Measurements from ENCODE around the gene USP47.

USP47 gene

DNA sequence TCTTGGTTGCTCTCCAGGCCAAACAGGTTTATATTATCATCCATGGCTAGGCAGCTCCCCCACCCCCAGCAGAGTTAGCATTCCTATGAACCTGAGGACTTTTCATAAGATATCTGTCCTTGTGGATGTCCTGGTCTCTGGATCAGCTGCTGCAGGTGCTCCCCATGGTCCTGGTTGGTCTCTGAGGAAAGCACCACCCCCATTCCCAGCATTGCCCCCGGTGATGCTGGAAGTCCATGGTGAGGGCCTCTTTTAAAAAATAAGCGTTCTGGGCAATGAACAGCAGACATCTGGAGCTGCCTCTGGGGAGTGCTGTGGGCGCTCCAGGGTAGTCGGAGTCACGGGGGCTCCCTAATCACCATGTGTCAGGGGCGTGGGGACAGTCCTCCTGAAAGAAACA, 140.1 kb downstream of the USP47 start:
- Histone ChIP-seq H3K27ac (ENCODE audit: poor library complexity, severe bottlenecking) (no peak overlapping the region), H3K27me3 (ENCODE audit: insufficient read depth, poor library complexity, severe bottlenecking) (no peaks in the 10 kb centered on the region), H3K36me3 (ENCODE audit: low read depth) (peaks cover 18% of the 10 kb centered on the region), H3K4me3 (ENCODE audit: severe bottlenecking) (no peak overlapping the region), H3K9me3 (ENCODE audit: severe bottlenecking) (no peaks in the 10 kb centered on the region), H3K4me1 (ENCODE audit: insufficient read depth, poor library complexity, severe bottlenecking) (peaks cover 37% of the 10 kb centered on the region)
- no peak for ATAC-seq (ENCODE audit: low read depth)
- no peak for DNase-seq (ENCODE audit: low spot score)
- TF ChIP-seq, protein P1, sequence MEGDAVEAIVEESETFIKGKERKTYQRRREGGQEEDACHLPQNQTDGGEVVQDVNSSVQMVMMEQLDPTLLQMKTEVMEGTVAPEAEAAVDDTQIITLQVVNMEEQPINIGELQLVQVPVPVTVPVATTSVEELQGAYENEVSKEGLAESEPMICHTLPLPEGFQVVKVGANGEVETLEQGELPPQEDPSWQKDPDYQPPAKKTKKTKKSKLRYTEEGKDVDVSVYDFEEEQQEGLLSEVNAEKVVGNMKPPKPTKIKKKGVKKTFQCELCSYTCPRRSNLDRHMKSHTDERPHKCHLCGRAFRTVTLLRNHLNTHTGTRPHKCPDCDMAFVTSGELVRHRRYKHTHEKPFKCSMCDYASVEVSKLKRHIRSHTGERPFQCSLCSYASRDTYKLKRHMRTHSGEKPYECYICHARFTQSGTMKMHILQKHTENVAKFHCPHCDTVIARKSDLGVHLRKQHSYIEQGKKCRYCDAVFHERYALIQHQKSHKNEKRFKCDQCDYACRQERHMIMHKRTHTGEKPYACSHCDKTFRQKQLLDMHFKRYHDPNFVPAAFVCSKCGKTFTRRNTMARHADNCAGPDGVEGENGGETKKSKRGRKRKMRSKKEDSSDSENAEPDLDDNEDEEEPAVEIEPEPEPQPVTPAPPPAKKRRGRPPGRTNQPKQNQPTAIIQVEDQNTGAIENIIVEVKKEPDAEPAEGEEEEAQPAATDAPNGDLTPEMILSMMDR (IDR thresholded peaks at IDR 0.05; ENCODE audit: poor library complexity, severe bottlenecking) = no peak

DNA sequence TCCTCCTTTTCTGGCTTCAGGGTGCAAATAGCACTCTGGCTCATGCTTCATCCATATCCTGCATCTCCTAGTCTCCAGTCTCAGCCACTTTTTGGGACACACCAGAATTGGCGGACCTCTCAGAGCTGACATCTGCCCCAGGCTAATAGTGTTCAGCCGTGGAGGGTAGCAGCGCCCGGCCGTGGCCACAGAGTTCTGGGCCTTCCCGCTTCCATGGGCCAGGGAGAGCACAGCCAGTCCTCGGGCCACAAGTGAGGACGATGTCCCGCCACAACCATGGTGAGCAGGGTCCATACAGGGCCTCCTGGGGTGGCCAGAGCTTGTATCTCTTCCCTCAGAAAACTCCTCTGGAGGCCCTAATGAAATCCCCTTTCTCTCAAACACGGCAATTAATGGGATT, 140.7 kb downstream of the USP47 start:
- H3K27me3 ChIP-seq (ENCODE audit: insufficient read depth, poor library complexity, severe bottlenecking) = no peaks in the 10 kb centered on the region
- H3K36me3 ChIP-seq (ENCODE audit: low read depth) = peaks cover 22% of the 10 kb centered on the region
- H3K4me1 ChIP-seq (ENCODE audit: insufficient read depth, poor library complexity, severe bottlenecking) = peaks cover 33% of the 10 kb centered on the region
- ATAC-seq (ENCODE audit: low read depth) (no peak), DNase-seq (ENCODE audit: low spot score) (no peak)
- no peak overlapping the region for H3K4me3 ChIP-seq (ENCODE audit: severe bottlenecking)
- TF ChIP-seq, protein P1 (IDR thresholded peaks at IDR 0.05; ENCODE audit: poor library complexity, severe bottlenecking) = no peak
- no peaks in the 10 kb centered on the region for H3K9me3 ChIP-seq (ENCODE audit: severe bottlenecking)
- H3K27ac ChIP-seq (ENCODE audit: poor library complexity, severe bottlenecking) = peak overlapping the region; percentile 13

DNA sequence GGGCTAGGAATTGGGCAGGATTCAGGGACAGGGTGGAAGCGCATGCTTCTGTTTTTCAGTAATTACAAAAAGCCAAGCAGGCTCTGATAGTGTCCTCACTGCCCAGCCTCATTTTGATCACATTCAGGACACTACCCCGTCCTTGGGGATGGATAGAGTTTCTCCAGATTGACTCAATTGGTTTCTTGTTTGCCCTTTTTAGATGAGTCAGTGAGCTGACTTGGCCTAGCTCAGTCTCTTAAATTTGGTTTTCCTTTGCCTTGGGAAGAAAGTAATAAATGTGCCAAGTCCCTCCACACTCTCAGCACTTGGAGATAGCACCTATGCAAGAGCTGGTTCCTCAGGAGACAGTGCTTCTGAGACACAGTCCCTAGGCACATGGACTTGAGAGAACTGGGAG, 141.2 kb downstream of the USP47 start:
- TF ChIP-seq, protein P1 (IDR thresholded peaks at IDR 0.05; ENCODE audit: poor library complexity, severe bottlenecking) = no peak
- ATAC-seq (ENCODE audit: low read depth) = 0 out of 3 replicates have a peak, but pooled peaks have one; percentile 43
- no peak for DNase-seq (ENCODE audit: low spot score)

DNA sequence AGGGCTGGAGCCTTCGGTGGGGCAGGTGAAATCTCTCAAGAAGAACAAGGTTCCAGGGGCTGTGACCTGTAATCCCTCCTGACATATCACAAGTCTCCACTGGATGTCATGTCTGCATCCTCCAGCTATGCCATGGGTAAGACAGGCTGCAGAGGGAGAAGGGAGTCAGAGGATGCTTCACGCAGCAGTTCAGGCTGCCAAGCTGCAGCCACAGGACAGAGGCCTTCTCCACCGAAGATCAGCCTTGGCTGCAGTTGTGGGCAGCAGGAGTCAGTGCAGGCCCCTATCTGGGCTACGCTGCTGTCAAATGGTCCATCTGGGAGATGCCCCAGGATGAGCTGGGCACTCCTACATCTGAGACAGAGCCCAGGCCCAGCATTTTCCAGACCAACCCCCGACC, 141.7 kb downstream of the USP47 start:
- Histone ChIP-seq H3K4me1 (ENCODE audit: insufficient read depth, poor library complexity, severe bottlenecking) (peaks cover 33% of the 10 kb centered on the region), H3K27ac (ENCODE audit: poor library complexity, severe bottlenecking) (peak overlapping the region; percentile 13), H3K4me3 (ENCODE audit: severe bottlenecking) (no peak overlapping the region), H3K36me3 (ENCODE audit: low read depth) (peaks cover 17% of the 10 kb centered on the region), H3K9me3 (ENCODE audit: severe bottlenecking) (no peaks in the 10 kb centered on the region), H3K27me3 (ENCODE audit: insufficient read depth, poor library complexity, severe bottlenecking) (no peaks in the 10 kb centered on the region)
- TF ChIP-seq, protein P1 (IDR thresholded peaks at IDR 0.05; ENCODE audit: poor library complexity, severe bottlenecking) = no peak
- DNase-seq (ENCODE audit: low spot score) (no peak), ATAC-seq (ENCODE audit: low read depth) (no peak)

More for the DNA sequence above, 141.2 kb downstream of the USP47 start:
- Histone ChIP-seq H3K4me3 (ENCODE audit: severe bottlenecking) (no peak overlapping the region), H3K9me3 (ENCODE audit: severe bottlenecking) (no peaks in the 10 kb centered on the region), H3K4me1 (ENCODE audit: insufficient read depth, poor library complexity, severe bottlenecking) (peaks cover 33% of the 10 kb centered on the region), H3K27me3 (ENCODE audit: insufficient read depth, poor library complexity, severe bottlenecking) (no peaks in the 10 kb centered on the region), H3K27ac (ENCODE audit: poor library complexity, severe bottlenecking) (peak overlapping the region; percentile 13), H3K36me3 (ENCODE audit: low read depth) (peaks cover 19% of the 10 kb centered on the region)

DNA sequence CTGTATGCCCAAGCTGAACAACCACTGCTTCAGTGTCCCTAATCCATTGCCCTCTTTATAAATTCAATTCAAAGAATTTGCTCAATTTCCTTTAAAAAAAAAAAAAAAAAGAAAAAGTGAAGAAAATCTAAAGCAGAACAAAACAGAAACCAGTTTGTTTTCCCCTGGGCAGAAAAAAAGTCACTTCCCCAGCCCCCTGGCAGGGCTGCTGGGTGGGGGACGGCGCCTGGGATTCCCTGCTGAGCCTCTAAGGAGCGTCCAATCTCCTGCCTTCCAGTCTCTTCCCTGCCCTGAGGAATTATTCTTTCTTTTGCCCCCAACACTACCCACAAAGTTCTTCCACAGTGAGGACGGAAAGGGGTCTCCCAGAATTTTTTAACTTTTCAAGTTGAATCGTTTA, 142.8 kb downstream of the USP47 start:
- Histone ChIP-seq H3K36me3 (ENCODE audit: low read depth) (peaks cover 19% of the 10 kb centered on the region), H3K27me3 (ENCODE audit: insufficient read depth, poor library complexity, severe bottlenecking) (no peaks in the 10 kb centered on the region), H3K4me1 (ENCODE audit: insufficient read depth, poor library complexity, severe bottlenecking) (peaks cover 30% of the 10 kb centered on the region), H3K9me3 (ENCODE audit: severe bottlenecking) (no peaks in the 10 kb centered on the region), H3K4me3 (ENCODE audit: severe bottlenecking) (no peak overlapping the region), H3K27ac (ENCODE audit: poor library complexity, severe bottlenecking) (peak overlapping the region; percentile 33)
- ATAC-seq (ENCODE audit: low read depth) (no peak), DNase-seq (ENCODE audit: low spot score) (no peak)
- TF ChIP-seq, protein P1 (IDR thresholded peaks at IDR 0.05; ENCODE audit: poor library complexity, severe bottlenecking) = no peak
